ENCODE results near the gene IL6R. TPM values are rescaled to one million over a fixed set of nuclear protein-coding genes. Genes with fewer than 3 reads are reported as not detected.
A peak's percentile ranks its signal among the peaks of the same experiment; 100 is the strongest.
"Not testable (repeated sequence)": the region's sequence is repeated elsewhere in the genome, so short reads cannot be mapped to it uniquely, and the experiment has no call there.

IL6R gene
- total and polyA plus RNA-seq, 3 experiments from 2014 or later = 2.8 to 12.8 (median 3.8) TPM

GRCh38 chr1:154418062-154418921, 13.1 kb downstream of the IL6R start:
- Mint-ChIP-seq H3K36me3 (peaks cover 0 to 5% (median 0%) of the 10 kb centered on the region in 3 donors), H3K9me3 (no peaks in the 10 kb centered on the region), H3K4me1 (peaks cover 24 to 42% (median 28%) of the 10 kb centered on the region in 3 donors), H3K27ac (peak overlapping the region in 4 of 8 donors; percentile 71 to 91 (median 88)), H3K4me3 (peak overlapping the region in 1 of 7 donors; percentile 32), H3K27me3 (peaks cover 0 to 3% of the 10 kb centered on the region in 2 donors)
- ChIA-PET POLR2A (no interaction called here), CTCF (no interaction called here)
- H3K4me1 ChIP-seq (ENCODE audit: insufficient read depth, low read length) = peaks cover 59% of the 10 kb centered on the region
- H3K9me3 ChIP-seq (ENCODE audit: low read length) = no peaks in the 10 kb centered on the region
- H3K4me3 ChIP-seq (ENCODE audit: low read length) = no peak overlapping the region
- DNase-seq = peak in 1 of 5 donors; percentile 37
- H3K27ac ChIP-seq (ENCODE audit: low read depth, low read length) = no peak overlapping the region
- no peaks in the 10 kb centered on the region for H3K27me3 ChIP-seq (ENCODE audit: insufficient read depth, low read length, poor library complexity, severe bottlenecking)
- H3K36me3 ChIP-seq (ENCODE audit: insufficient read depth, low read length) = no peaks in the 10 kb centered on the region

- no peaks in the 10 kb centered on the region for H3K9me3 ChIP-seq (ENCODE audit: low read length)
- H3K36me3 ChIP-seq (ENCODE audit: insufficient read depth, low read length) = no peaks in the 10 kb centered on the region
- Mint-ChIP-seq H3K36me3 (peaks cover 0 to 5% (median 0%) of the 10 kb centered on the region in 3 donors), H3K4me3 (peak overlapping the region in 5 of 7 donors; percentile 12 to 67 (median 51)), H3K27ac (peak overlapping the region; percentile 70 to 91 (median 82)), H3K27me3 (peaks cover 0 to 3% of the 10 kb centered on the region in 2 donors), H3K4me1 (peaks cover 24 to 37% (median 28%) of the 10 kb centered on the region in 3 donors), H3K9me3 (no peaks in the 10 kb centered on the region)
- H3K4me3 ChIP-seq (ENCODE audit: low read length) = peak overlapping the region; percentile 46
- no peaks in the 10 kb centered on the region for H3K27me3 ChIP-seq (ENCODE audit: insufficient read depth, low read length, poor library complexity, severe bottlenecking)
- no peak overlapping the region for H3K27ac ChIP-seq (ENCODE audit: low read depth, low read length)
- H3K4me1 ChIP-seq (ENCODE audit: insufficient read depth, low read length) = peaks cover 60% of the 10 kb centered on the region
- CTCF ChIA-PET = no interaction called here
- POLR2A ChIA-PET = no interaction called here
- peak in 1 of 5 donors; percentile 7 for DNase-seq
These were observed 13.9 kb downstream of the IL6R start for GRCh38 chr1:154418923-154419619.

GRCh38 chr1:154419620-154420571, 14.8 kb downstream of the IL6R start:
- DNase-seq = peak in 2 of 5 donors; percentile 40 to 47
- H3K4me3 ChIP-seq (ENCODE audit: low read length) = peak overlapping the region; percentile 46

DNA sequence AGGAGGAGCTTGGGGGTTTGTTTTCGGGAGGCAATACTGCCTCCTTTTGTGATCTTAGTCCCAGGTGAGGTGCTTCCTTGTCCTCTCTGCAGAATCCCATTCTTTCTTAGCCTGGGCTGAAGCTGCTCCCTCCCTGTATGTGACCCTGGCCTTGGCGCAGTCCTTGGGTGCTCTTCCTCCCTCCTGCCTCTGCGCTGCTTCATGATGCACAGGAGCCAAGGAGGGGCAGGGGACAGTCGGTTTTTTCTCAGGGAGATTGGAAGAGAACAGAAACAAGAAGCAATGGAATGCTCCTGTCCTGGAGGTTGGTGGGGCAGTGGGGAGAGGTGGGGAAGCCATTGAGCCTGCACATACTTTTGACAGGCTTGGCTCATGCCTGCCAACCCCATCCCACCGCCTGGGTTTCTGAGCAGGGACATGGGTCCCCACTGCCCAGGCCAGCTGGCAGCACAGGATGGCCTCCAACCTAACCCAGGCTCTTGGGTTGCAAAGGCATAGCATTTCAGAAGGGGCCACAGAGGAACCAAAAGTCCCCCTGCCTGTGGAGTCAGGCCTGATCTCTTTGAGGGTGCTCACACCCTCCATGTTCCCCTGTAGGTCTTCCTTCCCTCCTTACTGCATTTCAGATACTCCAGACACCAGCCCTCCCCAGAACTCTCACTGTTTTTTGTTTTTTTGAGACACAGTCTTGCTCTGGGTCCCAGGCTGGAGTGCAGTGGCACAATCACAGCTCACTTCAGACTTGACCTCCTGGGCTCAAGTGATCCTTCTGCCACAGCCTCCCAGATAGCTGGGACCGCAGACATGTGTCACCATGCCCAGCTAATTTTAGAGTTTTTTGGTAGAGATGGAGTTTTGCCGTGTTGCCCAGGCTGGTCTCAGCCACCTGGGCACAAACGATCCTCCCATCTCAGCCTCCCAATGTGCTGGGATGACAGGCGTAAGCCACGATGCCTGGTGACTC, 16.1 kb downstream of the IL6R start:
- no peaks in the 10 kb centered on the region for H3K36me3 ChIP-seq (ENCODE audit: insufficient read depth, low read length)
- Mint-ChIP-seq H3K27ac (no peak overlapping the region), H3K4me1 (peaks cover 25 to 33% (median 28%) of the 10 kb centered on the region in 3 donors), H3K9me3 (no peaks in the 10 kb centered on the region), H3K36me3 (peaks cover 0 to 5% (median 0%) of the 10 kb centered on the region in 3 donors), H3K4me3 (peak overlapping the region in 1 of 7 donors; percentile 43), H3K27me3 (peaks cover 0 to 2% of the 10 kb centered on the region in 2 donors)
- H3K27ac ChIP-seq (ENCODE audit: low read depth, low read length) = no peak overlapping the region
- ChIA-PET CTCF (interaction anchor here (1.6 kb wide), 1 partner anchor 86 kb away, joined by 3 read pairs; no protein-coding TSS in a partner anchor), POLR2A (no interaction called here)
- H3K9me3 ChIP-seq (ENCODE audit: low read length) = no peaks in the 10 kb centered on the region
- H3K27me3 ChIP-seq (ENCODE audit: insufficient read depth, low read length, poor library complexity, severe bottlenecking) = no peaks in the 10 kb centered on the region
- DNase-seq = peak in 1 of 5 donors; percentile 19
- H3K4me3 ChIP-seq (ENCODE audit: low read length) = no peak overlapping the region
- peaks cover 55% of the 10 kb centered on the region for H3K4me1 ChIP-seq (ENCODE audit: insufficient read depth, low read length)

More at GRCh38 chr1:154419620-154420571, 14.8 kb downstream of the IL6R start:
- H3K9me3 Mint-ChIP-seq = no peaks in the 10 kb centered on the region
- H3K4me1 Mint-ChIP-seq = peaks cover 24 to 33% (median 28%) of the 10 kb centered on the region in 3 donors
- H3K9me3 ChIP-seq (ENCODE audit: low read length) = no peaks in the 10 kb centered on the region
- ChIA-PET POLR2A (no interaction called here), CTCF (no interaction called here)
- H3K4me1 ChIP-seq (ENCODE audit: insufficient read depth, low read length) = peaks cover 61% of the 10 kb centered on the region
- H3K27ac Mint-ChIP-seq = peak overlapping the region; percentile 29 to 89 (median 75)
- H3K4me3 Mint-ChIP-seq = peak overlapping the region; percentile 12 to 69 (median 51)
- peaks cover 0 to 5% (median 0%) of the 10 kb centered on the region in 3 donors for H3K36me3 Mint-ChIP-seq
- H3K27me3 Mint-ChIP-seq = peaks cover 0 to 3% of the 10 kb centered on the region in 2 donors
- H3K36me3 ChIP-seq (ENCODE audit: insufficient read depth, low read length) = no peaks in the 10 kb centered on the region
- no peaks in the 10 kb centered on the region for H3K27me3 ChIP-seq (ENCODE audit: insufficient read depth, low read length, poor library complexity, severe bottlenecking)
- no peak overlapping the region for H3K27ac ChIP-seq (ENCODE audit: low read depth, low read length)

DNA sequence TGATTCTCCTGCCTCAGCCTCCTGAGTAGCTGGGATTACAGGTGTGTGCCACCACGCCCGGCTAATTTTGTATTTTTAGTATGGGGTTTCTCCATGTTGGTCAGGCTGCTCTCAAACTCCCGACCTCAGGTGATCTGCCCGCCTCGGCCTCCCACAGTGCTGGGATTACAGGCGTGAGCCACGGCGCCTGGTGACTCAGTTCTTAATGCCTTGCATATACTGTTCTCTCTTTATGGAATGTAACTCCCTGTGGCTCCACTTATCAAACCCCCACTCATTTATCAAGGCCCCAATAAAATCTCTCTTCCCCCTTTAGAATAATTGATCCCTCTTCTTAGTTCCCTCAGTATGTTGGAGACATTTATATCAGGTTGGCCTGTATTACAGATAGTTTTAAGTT, 16.9 kb downstream of the IL6R start:
- H3K36me3 ChIP-seq (ENCODE audit: insufficient read depth, low read length); H3K4me3 Mint-ChIP-seq; H3K9me3 Mint-ChIP-seq; H3K27me3 ChIP-seq (ENCODE audit: insufficient read depth, low read length, poor library complexity, severe bottlenecking); H3K27me3 Mint-ChIP-seq; H3K9me3 ChIP-seq (ENCODE audit: low read length); H3K36me3 Mint-ChIP-seq; DNase-seq; H3K4me3 ChIP-seq (ENCODE audit: low read length); POLR2A ChIA-PET; H3K27ac ChIP-seq (ENCODE audit: low read depth, low read length): not testable (repeated sequence)
- H3K27ac Mint-ChIP-seq = peak overlapping the region in 2 of 8 donors; percentile 41 to 51
- CTCF ChIA-PET = interaction anchor here (1.6 kb wide), 1 partner anchor 87 kb away, joined by 3 read pairs; no protein-coding TSS in a partner anchor
- H3K4me1 Mint-ChIP-seq = peaks cover 25 to 29% (median 28%) of the 10 kb centered on the region in 3 donors
- H3K4me1 ChIP-seq (ENCODE audit: insufficient read depth, low read length) = peaks cover 51% of the 10 kb centered on the region

DNA sequence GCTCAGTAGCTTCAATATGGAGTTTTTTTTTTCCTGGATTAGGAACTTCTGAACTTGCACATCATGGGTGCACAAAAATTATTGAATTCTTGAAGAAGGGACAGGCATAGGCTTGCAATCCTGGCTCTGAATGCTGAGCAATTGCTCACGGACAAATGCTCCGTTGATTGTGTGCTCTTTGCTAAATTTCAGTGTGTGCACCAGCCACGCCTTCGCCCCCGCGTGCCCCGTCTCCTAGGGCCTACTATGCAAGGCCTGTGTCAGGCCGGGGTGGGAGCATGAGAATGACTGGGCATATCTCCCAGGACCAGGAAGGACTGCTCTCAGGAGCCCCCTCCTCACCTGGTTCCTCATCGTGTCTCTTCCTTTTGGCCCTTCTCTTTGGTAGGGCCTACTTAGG, 17.4 kb downstream of the IL6R start:
- Mint-ChIP-seq H3K9me3 (no peaks in the 10 kb centered on the region), H3K36me3 (peaks cover 0 to 5% (median 0%) of the 10 kb centered on the region in 3 donors), H3K4me3 (no peak overlapping the region), H3K4me1 (peaks cover 25 to 29% (median 28%) of the 10 kb centered on the region in 3 donors), H3K27ac (peak overlapping the region in 2 of 8 donors; percentile 40 to 51), H3K27me3 (no peaks in the 10 kb centered on the region)
- DNase-seq = peak in 1 of 5 donors; percentile 15
- Histone ChIP-seq H3K4me3 (ENCODE audit: low read length) (no peak overlapping the region), H3K4me1 (ENCODE audit: insufficient read depth, low read length) (peaks cover 54% of the 10 kb centered on the region), H3K27me3 (ENCODE audit: insufficient read depth, low read length, poor library complexity, severe bottlenecking) (no peaks in the 10 kb centered on the region), H3K36me3 (ENCODE audit: insufficient read depth, low read length) (no peaks in the 10 kb centered on the region), H3K9me3 (ENCODE audit: low read length) (no peaks in the 10 kb centered on the region), H3K27ac (ENCODE audit: low read depth, low read length) (no peak overlapping the region)
- CTCF ChIA-PET = no interaction called here
- POLR2A ChIA-PET = no interaction called here

All from CD8-positive, alpha-beta memory T cell (primary cell).